HUDEP-2 (cell line): Measurements from ENCODE around the gene RPS6KA4.
"Not testable (repeated sequence)": the region's sequence is repeated elsewhere in the genome, so short reads cannot be mapped to it uniquely, and the experiment has no call there.

Experiments
- DNase-seq, 76 experiments: peaks; one replicate each; lab custom pipeline; 2025; ENCODE audit not compliant: unreplicated experiment in 76 of 76; lab: John Stamatoyannopoulos, UW

The RPS6KA4 gene

DNA sequence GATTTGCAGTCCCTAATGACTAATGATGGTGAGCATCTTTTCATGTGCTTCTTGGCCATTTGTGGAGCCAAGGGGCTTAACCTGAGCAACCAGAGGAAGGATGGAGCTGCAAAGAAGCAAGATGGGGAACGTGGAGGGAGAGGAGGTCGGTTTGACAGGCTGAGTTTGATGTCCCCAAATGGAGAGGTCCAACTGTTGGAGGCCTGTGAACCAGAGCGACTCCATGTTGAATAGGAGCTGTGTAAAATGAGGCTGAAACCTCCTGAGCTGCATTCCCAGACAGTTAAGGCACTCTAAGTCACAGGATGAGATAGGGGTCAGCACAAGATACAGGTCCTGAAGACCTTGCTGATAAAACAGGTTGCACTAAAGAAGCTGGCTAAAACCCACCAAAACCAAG, 54.5 kb downstream of the RPS6KA4 start:
- DNase-seq: no peak

DNA sequence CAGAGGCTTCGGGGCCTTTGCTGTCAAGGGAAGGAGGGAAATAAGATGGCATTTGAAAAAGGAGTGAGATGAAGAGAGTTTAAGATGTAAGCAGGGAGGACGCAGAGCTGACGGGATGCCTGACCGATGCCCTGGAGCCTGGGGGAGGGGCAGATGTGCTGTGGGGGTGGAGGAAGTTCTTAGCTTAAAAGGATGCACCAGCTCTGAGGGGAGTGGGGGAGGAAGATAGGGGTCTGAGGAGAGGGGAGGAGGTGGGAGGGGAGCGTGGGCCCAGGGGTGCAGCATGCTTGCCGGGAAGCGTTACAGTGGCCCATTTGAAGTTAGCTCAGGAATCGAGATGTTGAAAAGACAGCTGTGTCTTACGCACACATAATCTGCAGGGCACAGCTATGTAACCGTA, 56.3 kb downstream of the RPS6KA4 start:
- no peak for DNase-seq

DNA sequence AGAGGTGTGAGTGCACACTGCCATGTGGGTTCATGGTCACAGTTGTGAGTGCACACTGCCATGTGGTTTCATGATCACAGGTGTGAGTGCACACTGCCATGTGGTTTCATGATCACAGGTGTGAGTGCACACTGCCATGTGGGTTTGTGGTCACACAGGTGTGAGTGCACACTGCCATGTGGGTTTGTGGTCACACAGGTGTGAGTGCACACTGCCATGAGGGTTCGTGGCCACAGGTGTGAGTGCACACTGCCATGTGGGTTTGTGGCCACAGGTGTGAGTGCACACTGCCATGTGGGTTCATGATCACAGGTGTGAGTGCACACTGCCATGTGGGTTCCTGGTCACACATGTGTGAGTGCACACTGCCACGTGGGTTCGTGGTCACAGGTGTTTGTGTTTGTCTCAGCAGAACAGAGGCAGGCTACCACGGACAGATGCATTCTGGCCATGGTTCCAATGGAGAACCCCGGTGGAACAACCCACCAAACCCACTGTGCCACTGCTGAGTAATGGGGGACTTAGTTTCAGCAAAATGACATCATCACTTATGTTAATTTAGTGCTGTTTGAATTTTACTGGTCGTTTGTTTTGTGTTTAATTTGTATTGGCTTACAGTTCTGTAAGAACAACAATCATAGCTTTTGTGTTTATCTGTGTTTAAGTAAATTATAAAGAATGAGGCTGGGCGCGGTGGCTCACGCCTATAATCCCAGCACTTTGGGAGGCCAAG, 57.2 kb downstream of the RPS6KA4 start:
- no peak for DNase-seq

DNA sequence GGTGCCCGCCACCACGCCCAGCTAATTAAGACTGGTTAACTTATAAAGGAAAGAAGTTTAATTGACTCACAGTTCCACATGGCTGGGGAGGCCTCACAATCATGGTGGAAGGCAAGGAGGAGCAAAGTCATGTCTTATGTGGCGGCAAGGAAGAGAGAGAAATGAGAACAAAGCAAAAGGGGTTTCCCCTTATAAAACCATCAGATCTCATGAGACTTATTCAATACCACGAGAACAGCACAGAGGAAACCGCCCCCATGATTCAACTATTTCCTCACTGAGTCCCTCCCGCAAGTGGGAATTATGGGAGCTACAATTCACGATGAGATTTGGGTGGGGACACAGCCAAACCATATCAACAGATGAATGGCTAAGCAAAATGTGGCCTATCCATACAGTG, 59.3 kb downstream of the RPS6KA4 start:
- DNase-seq: not testable (repeated sequence)

DNA sequence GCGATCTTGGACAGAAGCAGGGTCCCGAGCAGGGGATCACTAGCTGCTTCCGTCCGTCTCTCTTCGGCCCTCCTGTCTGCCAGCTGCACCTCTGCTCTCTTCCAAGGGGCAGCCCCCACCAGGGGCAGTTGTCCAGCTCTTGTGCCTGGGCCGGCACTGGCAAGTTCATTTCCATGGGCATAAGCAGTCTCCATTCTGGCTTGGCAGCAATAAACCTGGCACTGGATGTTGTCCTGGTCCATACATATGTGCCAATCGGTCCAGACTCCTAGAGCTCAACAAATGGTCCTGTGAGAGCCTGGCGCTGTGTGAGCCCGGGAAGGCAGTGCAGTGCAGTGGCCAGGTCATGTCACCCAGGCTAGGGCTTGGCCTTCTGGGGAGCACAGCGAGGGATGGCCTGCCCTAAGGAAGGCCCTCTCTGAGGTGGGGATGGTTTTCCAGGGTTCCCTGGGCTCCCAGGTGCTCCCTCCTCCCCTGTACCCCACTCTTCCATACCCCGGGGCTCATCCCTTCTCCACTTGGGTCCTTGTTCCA, 60.4 kb downstream of the RPS6KA4 start:
- DNase-seq: no peak

DNA sequence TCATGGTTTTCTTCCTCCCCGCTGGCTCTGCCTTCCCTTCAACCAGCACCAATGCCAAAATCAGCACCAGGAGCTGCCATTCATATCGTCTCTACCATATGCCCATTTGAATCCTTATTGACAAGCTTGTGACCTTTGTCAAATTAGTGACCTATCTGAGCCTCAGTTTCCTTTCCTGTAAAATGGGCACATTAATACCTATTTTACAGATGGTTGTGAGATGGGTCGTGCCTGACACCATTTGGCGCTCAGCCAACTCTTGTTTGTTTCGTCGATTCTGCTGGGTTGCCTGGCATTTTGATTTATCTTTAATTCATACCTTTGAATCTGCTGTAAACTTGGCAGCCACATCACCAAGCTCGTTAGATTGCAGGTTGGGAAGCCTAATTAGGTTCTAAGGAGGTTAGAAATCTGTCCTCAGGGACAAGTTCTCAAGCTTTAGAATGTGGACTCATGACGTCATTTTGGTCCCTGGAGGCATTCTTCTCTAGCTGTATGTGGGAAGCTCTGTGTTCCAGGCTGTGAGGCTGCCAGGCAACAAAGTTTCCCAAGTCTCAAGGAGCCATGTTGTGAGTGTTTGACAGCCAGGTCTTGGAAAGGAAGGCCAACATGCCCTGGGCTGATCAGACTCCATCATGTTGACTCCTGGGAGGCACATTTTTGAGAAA, 61.0 kb downstream of the RPS6KA4 start:
- no peak for DNase-seq
